Activated CD4-positive, alpha-beta T cell treated with anti-CD3 and anti-CD28 coated beads for 1 hour (primary cell): Measurements from ENCODE around the gene ZNF627.
"Not testable (repeated sequence)": the region's sequence is repeated elsewhere in the genome, so short reads cannot be mapped to it uniquely, and the experiment has no call there.

ENCODE experiments used
- DNase-seq: peaks from one replicate; pipeline ENCODE4 v3.0.0-alpha.2; 2020

Gene ZNF627

DNA sequence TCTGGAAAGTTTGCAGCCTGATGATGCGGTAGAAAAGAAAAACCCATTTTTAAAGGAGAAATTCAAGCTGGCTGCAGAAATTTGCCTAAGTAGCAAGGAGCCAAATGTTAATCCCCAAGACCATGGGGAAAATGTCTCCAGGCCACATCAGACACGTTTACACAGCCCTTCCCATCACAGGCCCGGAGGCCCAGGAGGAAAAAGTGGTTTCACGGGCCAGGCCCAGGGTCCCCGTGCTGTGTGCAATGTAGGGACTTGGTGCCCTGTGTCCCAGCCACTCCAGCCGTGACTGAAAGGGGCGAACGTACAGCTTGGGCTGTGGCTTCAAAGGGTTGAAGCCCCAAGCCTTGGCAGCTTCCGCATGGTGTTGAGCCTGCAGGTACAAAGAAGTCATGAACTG lies 35.9 kb downstream of the ZNF627 start:
- no peak for DNase-seq

GRCh38 chr19:11634018-11634662 lies 36.9 kb downstream of the ZNF627 start:
- not testable (repeated sequence) for DNase-seq

GRCh38 chr19:11639245-11639601 lies 41.9 kb downstream of the ZNF627 start:
- DNase-seq: no peak

- DNase-seq: peak; percentile 75
Measured at GRCh38 chr19:11639602-11640471, 42.6 kb downstream of the ZNF627 start.

DNA sequence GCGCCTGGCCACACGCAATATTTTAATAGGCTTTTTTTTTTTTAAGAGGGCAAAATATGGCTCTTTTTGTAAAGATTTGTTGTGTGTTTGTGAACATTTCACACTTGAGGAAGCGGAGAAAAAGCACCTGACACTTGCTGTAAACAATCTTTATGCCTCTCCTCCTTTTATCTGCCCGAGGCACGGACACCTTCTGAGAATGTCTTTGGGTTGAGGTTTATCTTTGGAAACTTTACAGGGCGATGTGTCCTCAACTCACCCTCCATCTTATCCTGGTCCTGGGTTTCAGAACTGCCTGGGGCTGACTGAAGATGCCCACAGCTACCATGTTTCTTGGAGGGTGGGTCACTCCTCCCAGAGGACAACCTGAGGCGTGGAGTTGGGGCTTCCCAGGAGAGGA lies 44.0 kb downstream of the ZNF627 start:
- no peak for DNase-seq

DNA sequence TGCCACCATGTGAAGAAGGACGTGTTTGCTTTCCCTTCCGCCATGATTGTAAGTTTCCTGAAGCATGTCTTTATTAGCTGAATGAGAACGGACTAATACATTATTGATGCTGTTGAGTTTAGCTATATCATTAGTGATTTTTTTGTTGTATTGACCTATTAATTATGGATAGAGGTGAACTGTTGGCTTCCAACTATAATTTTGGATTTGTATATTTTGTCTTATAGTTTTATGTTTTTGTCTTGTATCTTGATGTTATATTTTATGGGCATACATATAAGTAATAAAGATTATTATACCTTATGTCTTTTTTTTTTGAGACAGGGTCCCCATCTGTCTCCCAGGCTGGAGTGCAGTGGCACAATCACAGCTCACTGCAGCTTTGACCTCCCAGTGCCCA lies 45.6 kb downstream of the ZNF627 start:
- no peak for DNase-seq

DNA sequence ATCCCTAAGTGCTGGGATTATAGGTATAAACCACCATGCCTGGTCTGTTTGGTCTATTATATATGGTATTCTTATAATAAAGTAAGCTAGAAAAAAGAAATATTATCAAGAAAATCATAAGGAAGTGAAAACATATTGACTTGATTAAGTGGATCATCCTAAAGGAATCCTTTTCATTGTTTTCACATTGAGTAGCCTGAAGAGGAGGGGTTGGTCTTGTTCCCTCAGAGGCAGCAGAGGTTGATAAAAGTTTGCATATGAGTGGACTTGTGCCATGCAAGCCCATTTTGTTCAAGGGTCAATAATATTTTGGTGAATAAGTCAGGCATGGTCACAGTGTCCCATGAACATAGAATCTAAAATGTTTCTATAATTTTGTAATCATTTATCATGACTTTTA lies 52.7 kb downstream of the ZNF627 start:
- no peak for DNase-seq

- no peak for DNase-seq
Measured at GRCh38 chr19:11651062-11651461, 53.8 kb downstream of the ZNF627 start.

DNA sequence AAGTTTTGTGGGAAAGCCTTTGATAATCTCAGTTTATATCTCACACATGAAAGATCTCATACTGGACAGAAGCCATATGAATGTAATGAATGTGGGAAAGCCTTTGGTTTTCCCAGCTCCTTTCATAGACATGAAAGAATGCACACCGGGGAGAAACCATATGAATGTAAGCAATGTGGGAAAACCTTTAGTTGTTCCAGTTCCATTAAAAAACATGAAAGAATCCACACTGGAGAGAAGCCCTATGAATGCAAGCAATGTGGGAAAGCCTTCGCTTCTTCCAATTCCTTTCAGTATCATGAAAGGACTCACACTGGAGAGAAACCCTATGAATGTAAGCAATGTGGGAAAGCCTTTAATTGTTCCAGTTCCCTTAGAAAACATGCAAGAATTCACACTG lies 54.8 kb downstream of the ZNF627 start:
- no peak for DNase-seq

DNA sequence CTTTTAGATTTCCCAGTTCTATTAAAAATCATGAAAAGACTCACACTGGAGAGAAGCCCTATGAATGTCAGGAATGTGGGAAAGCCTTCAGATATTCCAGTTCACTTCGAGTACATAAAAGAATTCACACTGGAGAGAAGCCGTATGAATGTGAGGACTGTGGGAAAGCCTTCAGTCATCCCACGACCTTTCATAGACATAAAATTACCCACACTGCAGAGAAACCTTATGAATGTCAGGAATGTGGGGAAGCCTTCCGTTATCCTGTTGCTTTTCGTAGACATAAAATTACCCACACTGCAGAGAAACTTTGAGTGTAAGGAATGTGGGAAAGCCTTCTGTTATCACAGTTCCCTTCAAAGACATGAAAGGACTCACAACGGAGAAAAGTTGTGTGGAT lies 55.2 kb downstream of the ZNF627 start:
- DNase-seq: no peak

- no peak for DNase-seq
Measured at GRCh38 chr19:11656535-11656934, 59.3 kb downstream of the ZNF627 start.

DNA sequence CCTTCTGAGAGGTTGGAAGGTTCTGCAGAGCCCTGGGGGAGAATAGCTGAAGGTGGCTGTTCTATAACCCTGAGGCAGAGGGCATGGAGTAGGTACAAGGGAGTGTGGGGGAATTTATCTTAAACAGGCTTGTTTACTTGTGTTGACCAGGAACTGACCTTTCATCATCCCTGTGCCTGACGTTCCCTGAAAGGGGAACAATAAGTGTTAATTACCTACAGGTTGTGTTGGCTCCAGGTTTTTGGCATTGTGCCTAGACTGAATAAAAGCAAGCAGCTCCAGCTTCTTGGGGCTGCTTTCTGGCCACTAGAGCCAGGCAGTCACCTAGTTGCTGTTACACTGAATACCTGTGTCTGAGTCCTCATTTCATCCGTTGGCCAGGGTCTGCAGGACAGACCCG lies 60.0 kb downstream of the ZNF627 start:
- no peak for DNase-seq

DNA sequence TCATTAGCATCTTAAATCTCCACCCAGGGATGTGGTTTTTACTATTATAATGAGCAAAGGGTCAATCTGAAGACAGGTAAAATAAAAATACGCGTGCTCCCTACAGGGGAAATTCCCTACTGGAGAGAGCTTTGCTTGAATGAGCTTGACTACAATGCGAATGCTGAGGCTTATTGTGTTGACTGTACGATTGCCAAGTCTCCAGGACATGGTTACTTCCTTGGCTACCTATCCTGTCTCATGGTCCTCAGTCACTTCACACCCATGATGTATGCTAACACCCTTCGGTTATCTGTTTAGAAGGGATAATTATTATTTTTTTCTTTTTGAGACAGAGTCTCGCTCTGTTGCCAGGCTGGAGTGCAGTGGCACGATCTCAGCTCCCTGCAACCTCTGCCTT lies 61.7 kb downstream of the ZNF627 start:
- DNase-seq: no peak

- no peak for DNase-seq
Measured at GRCh38 chr19:11659612-11660011, 62.3 kb downstream of the ZNF627 start.

DNA sequence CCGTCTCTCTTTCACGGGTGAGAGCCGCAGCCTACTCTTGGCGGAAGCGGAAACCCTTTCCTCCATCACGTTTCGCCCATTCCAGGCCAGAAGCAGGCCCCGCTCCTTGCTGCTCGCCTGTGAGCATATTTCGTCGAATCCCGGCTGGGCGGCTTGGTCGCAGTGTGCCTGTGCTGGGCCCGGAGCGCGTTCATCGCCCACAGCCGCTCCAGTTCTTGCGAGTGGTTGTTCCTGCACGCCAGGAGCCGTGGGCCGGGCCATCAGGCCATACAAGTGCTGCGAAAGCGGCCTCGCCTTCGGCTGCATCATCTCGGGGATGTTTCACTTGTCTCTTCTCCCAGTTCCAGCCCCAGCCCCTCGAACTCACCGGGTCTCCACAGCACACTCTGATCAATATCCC lies 65.0 kb downstream of the ZNF627 start:
- no peak for DNase-seq

DNA sequence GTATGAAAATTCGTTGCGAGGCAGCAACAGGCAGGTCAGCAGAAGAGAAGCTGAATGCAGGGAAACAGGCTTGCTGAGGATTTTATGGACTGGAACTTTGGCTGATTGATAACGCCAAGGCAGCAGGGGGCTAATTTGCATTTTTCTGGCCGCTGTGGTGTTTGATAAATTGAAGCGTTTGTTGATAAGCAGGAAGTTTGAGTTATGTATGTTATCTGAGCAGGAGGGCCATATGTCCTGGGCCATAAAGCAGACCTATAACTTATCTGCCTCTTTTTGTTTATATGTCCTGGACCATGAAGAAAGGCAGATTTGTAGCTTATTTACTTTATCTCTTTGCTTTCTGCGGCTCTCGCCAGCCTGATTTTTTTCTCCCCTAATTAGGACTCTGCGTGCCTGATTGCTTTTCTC lies 65.9 kb downstream of the ZNF627 start:
- DNase-seq: no peak
